ENCODE measurements around the gene KIAA1671. TPM values are rescaled to one million over a fixed set of nuclear protein-coding genes. Genes with fewer than 3 reads are reported as not detected.
"Not testable (repeated sequence)": the region's sequence is repeated elsewhere in the genome, so short reads cannot be mapped to it uniquely, and the experiment has no call there.

Gene KIAA1671
- total RNA-seq, 1 donor from 2014 or later: 11.4 TPM

DNA sequence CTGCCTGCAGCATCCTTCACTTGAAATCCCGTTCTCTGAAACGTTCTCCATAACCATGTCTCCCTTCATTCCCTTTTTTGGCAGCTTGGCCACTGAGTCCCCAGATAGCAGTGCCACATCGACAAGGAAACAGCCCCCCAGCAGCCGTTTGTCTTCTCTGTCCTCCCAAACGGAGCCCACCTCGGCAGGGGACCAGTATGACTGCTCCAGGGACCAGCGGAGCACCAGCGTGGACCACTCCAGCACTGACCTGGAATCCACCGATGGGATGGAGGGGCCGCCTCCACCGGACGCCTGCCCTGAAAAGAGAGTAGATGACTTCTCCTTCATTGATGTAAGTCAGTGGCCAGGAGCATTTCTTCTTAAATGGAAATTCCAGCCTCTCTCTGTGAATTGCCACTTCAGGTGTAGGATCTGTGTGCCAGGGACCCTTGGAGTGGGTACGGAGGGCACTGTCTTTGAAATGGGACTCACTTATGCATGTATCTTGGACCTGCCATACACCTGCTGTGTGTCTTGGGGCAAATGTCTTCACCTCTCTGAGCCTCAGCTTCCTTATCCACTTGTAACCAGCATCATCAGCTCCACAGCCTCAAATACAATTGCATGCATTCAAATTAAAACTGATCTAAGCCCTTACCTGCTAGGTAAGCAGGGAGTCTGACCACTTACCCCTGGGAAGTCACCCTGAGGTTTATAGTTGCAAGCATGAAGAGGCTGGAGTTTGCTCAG is 221.8 kb downstream of the KIAA1671 start:
- Mint-ChIP-seq H3K36me3 (ENCODE audit: low read depth) (peaks cover 27% of the 10 kb centered on the region), H3K4me1 (no peaks in the 10 kb centered on the region), H3K27ac (no peak overlapping the region), H3K9me3 (peaks cover under 1% of the 10 kb centered on the region), H3K4me3 (no peak overlapping the region), H3K27me3 (no peaks in the 10 kb centered on the region)
- intact Hi-C loops (cut with micrococcal nuclease): loop anchor here (5.0 kb wide), 1 partner anchor 112 kb away; no protein-coding TSS in a partner anchor
- DNase-seq: no peak

GRCh38 chr22:25174888-25175411 is 222.4 kb downstream of the KIAA1671 start:
- H3K9me3 Mint-ChIP-seq: peaks cover 6% of the 10 kb centered on the region
- no peaks in the 10 kb centered on the region for H3K4me1 Mint-ChIP-seq
- intact Hi-C loops (cut with micrococcal nuclease): loop anchor here (5.0 kb wide), 1 partner anchor 113 kb away; no protein-coding TSS in a partner anchor
- no peaks in the 10 kb centered on the region for H3K27me3 Mint-ChIP-seq
- H3K36me3 Mint-ChIP-seq (ENCODE audit: low read depth): peaks cover 33% of the 10 kb centered on the region
- H3K27ac Mint-ChIP-seq: no peak overlapping the region
- no peak for DNase-seq
- no peak overlapping the region for H3K4me3 Mint-ChIP-seq

- no peak overlapping the region for H3K4me3 Mint-ChIP-seq
- H3K36me3 Mint-ChIP-seq (ENCODE audit: low read depth): peaks cover 35% of the 10 kb centered on the region
- intact Hi-C loops (cut with micrococcal nuclease): no loop called here
- H3K27ac Mint-ChIP-seq: no peak overlapping the region
- H3K27me3 Mint-ChIP-seq: no peaks in the 10 kb centered on the region
- no peaks in the 10 kb centered on the region for H3K4me1 Mint-ChIP-seq
- H3K9me3 Mint-ChIP-seq: peaks cover 7% of the 10 kb centered on the region
- no peak for DNase-seq
Measured at GRCh38 chr22:25176175-25176574, 223.7 kb downstream of the KIAA1671 start.

GRCh38 chr22:25176799-25177198 is 224.3 kb downstream of the KIAA1671 start:
- Mint-ChIP-seq H3K36me3 (ENCODE audit: low read depth) (peaks cover 37% of the 10 kb centered on the region), H3K4me3 (no peak overlapping the region), H3K27me3 (no peaks in the 10 kb centered on the region), H3K27ac (no peak overlapping the region), H3K9me3 (peaks cover 7% of the 10 kb centered on the region), H3K4me1 (no peaks in the 10 kb centered on the region)
- intact Hi-C loops (cut with micrococcal nuclease): no loop called here
- DNase-seq: no peak

DNA sequence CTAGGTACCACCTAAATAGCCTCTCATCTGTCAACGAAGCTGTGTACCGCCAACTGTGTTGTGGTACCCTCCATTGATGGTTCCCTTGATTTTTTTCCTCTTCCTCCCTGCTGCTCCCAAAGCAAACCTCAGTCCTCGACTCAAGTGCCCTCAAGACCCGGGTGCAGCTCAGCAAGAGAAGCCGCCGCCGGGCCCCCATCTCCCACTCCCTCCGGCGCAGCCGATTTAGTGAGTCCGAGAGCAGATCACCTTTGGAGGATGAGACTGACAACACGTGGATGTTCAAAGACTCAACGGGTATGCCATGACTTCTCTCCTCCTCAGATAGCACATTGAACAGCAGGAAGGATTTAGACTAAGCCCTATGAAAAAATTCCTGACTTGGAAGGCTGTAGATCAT is 224.7 kb downstream of the KIAA1671 start:
- Mint-ChIP-seq H3K4me1 (no peaks in the 10 kb centered on the region), H3K27ac (no peak overlapping the region), H3K27me3 (no peaks in the 10 kb centered on the region), H3K36me3 (ENCODE audit: low read depth) (peaks cover 39% of the 10 kb centered on the region), H3K4me3 (no peak overlapping the region), H3K9me3 (peaks cover 7% of the 10 kb centered on the region)
- no peak for DNase-seq
- intact Hi-C loops (cut with micrococcal nuclease): no loop called here

DNA sequence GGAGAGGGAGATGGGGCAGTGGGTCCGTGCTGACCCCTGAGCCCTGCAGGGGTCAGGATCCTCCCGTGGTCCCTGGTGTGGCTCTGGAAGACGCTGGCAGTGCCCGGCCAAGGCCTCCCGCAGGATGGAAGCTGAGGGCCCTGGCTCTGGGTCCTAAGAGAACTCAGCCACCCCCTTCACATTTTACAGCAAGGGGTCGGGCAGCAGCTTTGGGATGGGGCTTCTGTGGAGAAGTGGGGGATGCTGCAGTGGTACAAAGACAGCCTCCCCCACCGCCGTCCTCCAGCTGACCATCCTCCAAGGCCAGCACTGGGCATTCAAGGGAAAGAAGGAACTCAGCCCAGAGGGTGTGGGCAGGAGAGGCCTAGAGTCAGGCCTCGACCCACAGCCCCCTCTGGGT is 225.4 kb downstream of the KIAA1671 start:
- no peaks in the 10 kb centered on the region for H3K27me3 Mint-ChIP-seq
- H3K9me3 Mint-ChIP-seq: peaks cover 7% of the 10 kb centered on the region
- no peak overlapping the region for H3K27ac Mint-ChIP-seq
- intact Hi-C loops (cut with micrococcal nuclease): no loop called here
- no peak overlapping the region for H3K4me3 Mint-ChIP-seq
- no peak for DNase-seq
- H3K36me3 Mint-ChIP-seq (ENCODE audit: low read depth): peaks cover 41% of the 10 kb centered on the region
- no peaks in the 10 kb centered on the region for H3K4me1 Mint-ChIP-seq

- H3K27me3 Mint-ChIP-seq; H3K27ac Mint-ChIP-seq; intact Hi-C loops (cut with micrococcal nuclease); H3K9me3 Mint-ChIP-seq; H3K4me3 Mint-ChIP-seq; DNase-seq; H3K4me1 Mint-ChIP-seq: not testable (repeated sequence)
- peaks cover 42% of the 10 kb centered on the region for H3K36me3 Mint-ChIP-seq (ENCODE audit: low read depth)
Measured at GRCh38 chr22:25178348-25178747, 225.8 kb downstream of the KIAA1671 start.

DNA sequence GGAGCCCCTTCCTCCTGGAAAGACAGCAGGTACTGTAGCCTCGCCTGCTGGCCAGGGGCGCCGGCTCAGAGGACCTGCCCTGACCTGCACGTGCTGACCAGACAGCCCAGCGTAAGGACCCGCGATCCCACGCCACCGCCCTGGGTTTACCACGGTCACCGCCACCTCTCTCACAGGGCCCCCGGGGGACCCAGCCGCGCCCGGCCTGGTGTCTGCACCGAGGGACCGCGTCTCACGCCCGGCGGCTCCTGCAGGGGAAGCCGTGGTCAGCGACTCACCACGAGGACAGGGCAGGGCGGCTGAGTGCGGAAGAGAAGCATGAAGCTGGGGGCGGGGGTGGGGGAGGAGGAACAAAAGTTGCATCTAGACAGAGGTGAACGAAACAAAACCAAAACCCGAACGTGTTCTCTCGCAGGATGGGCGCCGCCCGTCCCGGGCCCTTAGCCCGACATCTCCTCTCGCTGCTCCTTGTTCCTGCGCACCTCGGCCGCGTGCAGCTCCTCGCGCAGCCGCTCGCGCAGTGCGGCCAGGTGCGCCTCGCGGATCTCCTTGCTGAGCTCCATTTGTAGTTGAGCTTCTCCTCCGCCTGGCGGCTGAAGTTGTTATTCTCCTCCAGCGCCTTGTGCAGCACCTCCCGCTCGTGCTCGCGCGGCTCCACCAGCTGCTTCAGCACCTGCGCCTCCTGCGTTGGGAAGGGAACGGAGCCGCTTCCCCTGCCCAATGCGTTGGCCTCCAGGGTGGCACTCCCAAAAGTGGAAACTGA is 226.5 kb downstream of the KIAA1671 start:
- H3K27me3 Mint-ChIP-seq; H3K9me3 Mint-ChIP-seq; DNase-seq; H3K27ac Mint-ChIP-seq; intact Hi-C loops (cut with micrococcal nuclease); H3K4me3 Mint-ChIP-seq; H3K4me1 Mint-ChIP-seq: not testable (repeated sequence)
- H3K36me3 Mint-ChIP-seq (ENCODE audit: low read depth): peaks cover 42% of the 10 kb centered on the region

GRCh38 chr22:25182131-25183110 is 229.9 kb downstream of the KIAA1671 start:
- H3K36me3 Mint-ChIP-seq (ENCODE audit: low read depth): peaks cover 28% of the 10 kb centered on the region
- H3K27me3 Mint-ChIP-seq: no peaks in the 10 kb centered on the region
- H3K4me1 Mint-ChIP-seq: no peaks in the 10 kb centered on the region
- no peak overlapping the region for H3K4me3 Mint-ChIP-seq
- no peak for DNase-seq
- H3K9me3 Mint-ChIP-seq: peaks cover 7% of the 10 kb centered on the region
- intact Hi-C loops (cut with micrococcal nuclease): no loop called here
- H3K27ac Mint-ChIP-seq: no peak overlapping the region

GRCh38 chr22:25183949-25184619 is 231.6 kb downstream of the KIAA1671 start:
- H3K4me1 Mint-ChIP-seq: no peaks in the 10 kb centered on the region
- peaks cover 23% of the 10 kb centered on the region for H3K36me3 Mint-ChIP-seq (ENCODE audit: low read depth)
- no peaks in the 10 kb centered on the region for H3K27me3 Mint-ChIP-seq
- intact Hi-C loops (cut with micrococcal nuclease): no loop called here
- no peak overlapping the region for H3K27ac Mint-ChIP-seq
- DNase-seq: no peak
- H3K9me3 Mint-ChIP-seq: peaks cover 7% of the 10 kb centered on the region
- no peak overlapping the region for H3K4me3 Mint-ChIP-seq

DNA sequence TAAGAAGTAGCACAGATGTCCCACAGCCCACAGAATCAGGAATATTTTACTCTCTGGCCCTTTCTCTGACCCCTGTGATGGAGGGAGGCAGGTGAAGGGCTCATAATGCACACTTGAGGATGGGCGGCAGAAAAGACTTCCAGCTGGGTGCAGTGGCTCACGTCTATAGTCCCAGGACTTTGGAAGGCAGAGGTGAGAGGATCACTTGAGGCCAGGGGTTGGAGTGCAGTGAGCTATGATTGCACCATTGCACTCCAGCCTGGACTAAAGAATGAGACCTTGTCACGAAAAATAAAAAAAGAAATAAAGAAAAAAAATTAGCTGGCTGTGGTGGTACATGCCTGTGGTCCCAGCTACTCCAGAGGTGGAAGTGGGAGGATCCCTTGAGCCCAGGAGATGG is 233.6 kb downstream of the KIAA1671 start:
- Mint-ChIP-seq H3K4me3 (no peak overlapping the region), H3K27ac (no peak overlapping the region), H3K36me3 (ENCODE audit: low read depth) (peaks cover 13% of the 10 kb centered on the region), H3K27me3 (no peaks in the 10 kb centered on the region), H3K4me1 (no peaks in the 10 kb centered on the region), H3K9me3 (no peaks in the 10 kb centered on the region)
- intact Hi-C loops (cut with micrococcal nuclease): no loop called here
- DNase-seq: no peak

DNA sequence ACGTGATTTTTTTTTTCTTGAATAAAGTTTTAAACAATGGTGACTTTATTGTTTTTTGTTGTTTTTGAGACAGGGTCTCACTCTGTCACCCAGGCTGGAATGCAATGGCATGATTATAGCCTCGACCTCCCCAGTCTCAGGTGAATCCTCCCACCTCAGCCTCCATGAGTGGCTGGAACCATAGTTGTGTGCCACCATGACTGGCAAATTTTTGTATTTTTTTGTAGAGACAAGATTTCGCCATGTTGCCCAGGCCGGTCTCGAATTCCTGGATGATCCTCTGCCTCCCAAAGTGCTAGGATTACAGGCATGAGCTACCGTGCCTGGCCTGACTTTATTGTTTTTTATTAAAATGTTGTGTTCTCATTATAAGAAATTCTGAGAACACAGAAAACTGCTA is 235.0 kb downstream of the KIAA1671 start:
- H3K27me3 Mint-ChIP-seq: no peaks in the 10 kb centered on the region
- H3K9me3 Mint-ChIP-seq: no peaks in the 10 kb centered on the region
- H3K36me3 Mint-ChIP-seq (ENCODE audit: low read depth): peaks cover 5% of the 10 kb centered on the region
- intact Hi-C loops (cut with micrococcal nuclease): no loop called here
- DNase-seq: no peak
- H3K27ac Mint-ChIP-seq: no peak overlapping the region
- no peak overlapping the region for H3K4me3 Mint-ChIP-seq
- H3K4me1 Mint-ChIP-seq: no peaks in the 10 kb centered on the region

GRCh38 chr22:25192406-25192805 is 239.9 kb downstream of the KIAA1671 start:
- Mint-ChIP-seq H3K36me3 (ENCODE audit: low read depth) (peaks cover 8% of the 10 kb centered on the region), H3K4me1 (no peaks in the 10 kb centered on the region), H3K27ac (no peak overlapping the region), H3K9me3 (no peaks in the 10 kb centered on the region), H3K27me3 (no peaks in the 10 kb centered on the region), H3K4me3 (no peak overlapping the region)
- DNase-seq: no peak
- intact Hi-C loops (cut with micrococcal nuclease): no loop called here

Data from activated CD4-positive, alpha-beta T cell treated with anti-CD3 and anti-CD28 coated beads, Interleukin-2, amount 10 ng/mL, durations not matched to agents 24 days and 14 days (primary cell).